ENCODE measurements around the gene MICAL3. TPM values are rescaled to one million over a fixed set of nuclear protein-coding genes. Genes with fewer than 3 reads are reported as not detected.

Gene MICAL3
- total and polyA plus RNA-seq, 2 of the 8 experiments (the other 6 are each of a cell fraction or from before 2014, with no cell fraction given), result 8.3 to 41.8 TPM

- Histone ChIP-seq H3K79me2 (ENCODE audit: control insufficient read depth in 1 of 2, insufficient read depth in 2 of 2, low read length in 2 of 2) (no peaks in the 10 kb centered on the region), H3K4me2 (ENCODE audit: insufficient read depth in 1 of 2, low read depth in 2 of 2, low read length in 2 of 2) (no peak overlapping the region), H2BK15ac (ENCODE audit: low read length) (no peak overlapping the region), H3K23me2 (ENCODE audit: low read depth, low read length) (no peaks in the 10 kb centered on the region), H3K27ac (ENCODE audit: low read depth, low read length) (no peak overlapping the region), H3K9ac (replicated peaks in 1 of 4; ENCODE audit: extremely low read depth in 1 of 4, low read depth in 3 of 4, low read length in 3 of 4) (no peak overlapping the region), H4K20me1 (replicated peaks in 1 of 2; ENCODE audit: control insufficient read depth in 1 of 2, insufficient read depth in 2 of 2, low read length in 2 of 2) (no peaks in the 10 kb centered on the region), H2BK12ac (ENCODE audit: low read depth, low read length) (no peak overlapping the region), H2AFZ (ENCODE audit: low read length) (no peak overlapping the region), H4K5ac (ENCODE audit: insufficient read length, low read depth, low read length) (no peak overlapping the region), H3K18ac (ENCODE audit: extremely low read depth, low read length) (no peak overlapping the region), H3K9me3 (ENCODE audit: insufficient read depth in 2 of 2, low read depth in 1 of 2, low read length in 1 of 2) (no peaks in the 10 kb centered on the region), H3K79me1 (ENCODE audit: low read depth, low read length) (no peaks in the 10 kb centered on the region; the same call in 1 of the 2 replicates), H3K36me3 (ENCODE audit: control insufficient read depth in 2 of 4, insufficient read depth in 4 of 4, low read length in 3 of 4) (no peaks in the 10 kb centered on the region), H4K8ac (ENCODE audit: extremely low read depth, insufficient read depth, low read length) (no peak overlapping the region), H3K23ac (ENCODE audit: insufficient read length) (no peak overlapping the region), H2BK20ac (ENCODE audit: low read length) (no peak overlapping the region), H3K14ac (ENCODE audit: insufficient read length) (no peak overlapping the region), H2BK120ac (replicated peaks; ENCODE audit: low read depth, low read length) (no peak overlapping the region), H2BK5ac (ENCODE audit: low read depth, low read length) (no peak overlapping the region), H4K91ac (replicated peaks; ENCODE audit: insufficient read length, low read length) (peak overlapping the region; percentile 77), H3K56ac (replicated peaks; ENCODE audit: insufficient read length, low read depth, low read length) (no peak overlapping the region), H3K4ac (replicated peaks; ENCODE audit: insufficient read length, low read depth, low read length) (no peak overlapping the region), H3K27me3 (replicated peaks in 1 of 4; ENCODE audit: control insufficient read depth in 3 of 4, extremely low read depth in 1 of 4, insufficient read depth in 3 of 4, low read length in 3 of 4) (no peaks in the 10 kb centered on the region), H3K4me3 (ENCODE audit: extremely low read depth in 1 of 4, insufficient read depth in 2 of 4, low read depth in 3 of 4, low read length in 4 of 4) (no peak overlapping the region), H2AK5ac (ENCODE audit: low read depth, low read length) (no peak overlapping the region), H3K4me1 (replicated peaks in 1 of 4; ENCODE audit: control insufficient read depth in 3 of 4, insufficient read depth in 4 of 4, low read length in 3 of 4) (peaks cover 0 to 5% (median 0%) of the 10 kb centered on the region in 4 experiments; a peak in 1 of 7 replicates)
- FAIRE-seq, result no peak
- no peak for DNase-seq (ENCODE audit: low read depth in 1 of 2, low spot score in 2 of 2)
- ChIA-PET CTCF (ENCODE audit: partially characterized antibody) (interaction anchor here (0.9 to 10.7 kb wide), 11 partner anchors 8 to 288 kb away, joined by 3 to 174 read pairs (median 27); partner anchors contain the start of gene BID), POLR2A (ENCODE audit: partially characterized antibody) (interaction anchor here (0.6 to 6.3 kb wide), 5 partner anchors 9 to 292 kb away, joined by 3 to 38 read pairs (median 5); partner anchors contain the start of gene BID)
- WGBS, 2 experiments (ENCODE audit: extremely low coverage in 1 of 2, insufficient coverage in 1 of 2, insufficient read length in 1 of 2, insufficient replicate concordance in 2 of 2, low coverage in 1 of 2, low lambda C conversion rate in 2 of 2, missing lambda C conversion rate in 1 of 2), result 91% methylated on average over 8 of the region's 8 CpGs; no CpG with 5 or more reads in 1 of the 2 experiments
- TF ChIP-seq TAF1 (IDR thresholded peaks at IDR 0.05; ENCODE audit: low read depth, low read length) (no peak), CEBPB (IDR thresholded peaks at IDR 0.05; ENCODE audit: low read depth, low read length) (no peak), SIN3A (conservative IDR thresholded peaks at IDR 0.05 in 1 of 2, IDR thresholded peaks at IDR 0.05 in 1 of 2; ENCODE audit: low read depth in 1 of 2, low read length in 2 of 2) (no peak), ZNF274 (IDR thresholded peaks at IDR 0.05; ENCODE audit: borderline replicate concordance, extremely low read depth, low read length) (no peak), ATF3 (IDR thresholded peaks at IDR 0.05; ENCODE audit: insufficient read depth, low read depth, low read length) (no peak), BACH1 (IDR thresholded peaks at IDR 0.05; ENCODE audit: low read length) (no peak), SP1 (IDR thresholded peaks at IDR 0.05; ENCODE audit: low read depth, low read length) (no peak), CHD2 (IDR thresholded peaks at IDR 0.05; ENCODE audit: low read length) (no peak), JUND (IDR thresholded peaks at IDR 0.05; ENCODE audit: low read length) (no peak), KDM4A (IDR thresholded peaks at IDR 0.05; ENCODE audit: low read depth, low read length, severe bottlenecking) (no peak), CBX5 (IDR thresholded peaks at IDR 0.05; ENCODE audit: low read depth, low read length) (no peak)
Observed at GRCh38 chr22:17787241-17787640, 237.1 kb downstream of the MICAL3 start.
